NCI-H345 treated with DMSO at 0.1 percent for 48 hours (cell line): Measurements from ENCODE around the gene SCN8A.

Experiments
- DNase-seq: peaks from one replicate; lab custom pipeline; 2025; ENCODE audit not compliant: unreplicated experiment; lab: John Stamatoyannopoulos, UW

SCN8A gene

GRCh38 chr12:51847643-51848325 lies 256.8 kb downstream of the SCN8A start:
- no peak for DNase-seq

GRCh38 chr12:51848326-51848727 lies 257.3 kb downstream of the SCN8A start, which contains the start of gene FIGNL2:
Gene FIGNL2 (minus strand): TSS chr12:51848718. CDS start chr12:51822413, 26,305 bp downstream.
- DNase-seq, result no peak

- DNase-seq, result no peak
Observed at GRCh38 chr12:51848841-51849735, 258.1 kb downstream of the SCN8A start.

- DNase-seq, result no peak
Observed at GRCh38 chr12:51850081-51850964, 259.3 kb downstream of the SCN8A start.

- no peak for DNase-seq
Observed at GRCh38 chr12:51850965-51851299, 259.9 kb downstream of the SCN8A start.

GRCh38 chr12:51851413-51852124 lies 260.5 kb downstream of the SCN8A start:
- DNase-seq, result no peak

- no peak for DNase-seq
Observed at GRCh38 chr12:51852404-51853137, 261.5 kb downstream of the SCN8A start.

GRCh38 chr12:51855586-51856428 lies 264.8 kb downstream of the SCN8A start:
- DNase-seq, result no peak

- DNase-seq, result no peak
Observed at GRCh38 chr12:51860986-51861385, 270.0 kb downstream of the SCN8A start.
